GM19023 (cell line): ENCODE data around the gene PRKAG2.

Source experiments
- ATAC-seq: cut with Tn5 transposase; IDR thresholded peaks from one replicate; pipeline ENCODE4 v1.9.1; 2021; ENCODE audit warnings: mild to moderate bottlenecking, moderate library complexity; ENCODE audit not compliant: unreplicated experiment

The PRKAG2 gene

DNA sequence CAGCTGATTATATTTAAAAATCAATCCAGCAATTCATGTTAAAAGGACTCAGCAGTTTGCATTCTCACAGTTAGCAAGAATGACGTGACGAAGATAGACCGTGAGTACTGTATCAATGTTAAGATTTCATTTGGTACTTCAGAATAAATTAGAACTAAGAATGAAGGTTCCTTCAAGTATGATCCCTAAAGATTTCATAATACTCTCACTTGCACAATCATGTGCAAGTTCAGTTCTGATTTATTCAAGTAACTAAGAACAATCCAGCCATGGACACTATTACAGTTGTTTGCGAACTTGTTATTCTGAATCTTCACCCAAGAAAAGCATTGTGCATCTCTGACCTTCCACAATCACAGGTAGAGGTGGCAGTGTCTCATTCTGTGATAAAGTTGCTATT is 365.0 kb downstream of the PRKAG2 start:
- no peak for ATAC-seq

GRCh38 chr7:151511270-151511669 is 365.6 kb downstream of the PRKAG2 start:
- no peak for ATAC-seq

- no peak for ATAC-seq
These were observed 367.1 kb downstream of the PRKAG2 start for GRCh38 chr7:151509670-151510333.

DNA sequence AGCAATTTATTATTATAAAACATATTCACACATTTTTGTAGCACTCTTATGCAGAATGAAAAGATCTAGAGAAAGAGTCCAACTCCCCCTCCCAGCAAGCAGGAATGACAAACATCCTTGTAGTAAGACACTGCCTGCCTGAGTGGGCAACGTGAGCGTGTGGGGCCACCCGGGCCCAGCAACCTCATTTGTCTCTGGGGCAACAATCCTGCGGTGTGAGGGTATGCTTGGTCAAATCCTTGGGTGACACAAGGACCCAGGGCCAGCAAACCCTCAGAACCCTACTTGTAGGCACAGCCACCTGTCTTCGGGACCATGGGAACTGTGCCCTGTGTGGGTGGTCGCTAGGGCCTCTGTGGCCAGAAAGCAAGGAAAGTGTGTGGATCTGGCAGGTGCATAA is 367.9 kb downstream of the PRKAG2 start:
- no peak for ATAC-seq

DNA sequence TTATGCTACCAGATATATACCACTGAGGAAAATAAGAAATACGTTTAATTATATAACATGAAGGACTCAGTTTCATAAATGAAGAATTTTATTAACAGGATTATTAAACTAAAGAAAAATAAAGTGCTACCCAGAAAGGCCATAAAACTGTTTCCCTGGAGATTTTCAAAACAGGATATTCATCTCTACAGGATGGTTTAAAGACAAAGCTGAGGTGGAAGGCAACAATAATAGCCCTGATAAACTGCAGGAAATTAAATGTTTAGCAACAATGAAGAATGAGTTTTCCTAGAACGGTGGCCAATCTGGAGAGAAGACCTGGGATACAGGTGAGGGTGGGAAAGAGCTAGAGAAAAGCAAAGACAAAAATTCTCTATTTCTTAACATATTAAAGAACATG is 369.1 kb downstream of the PRKAG2 start:
- ATAC-seq, result no peak

DNA sequence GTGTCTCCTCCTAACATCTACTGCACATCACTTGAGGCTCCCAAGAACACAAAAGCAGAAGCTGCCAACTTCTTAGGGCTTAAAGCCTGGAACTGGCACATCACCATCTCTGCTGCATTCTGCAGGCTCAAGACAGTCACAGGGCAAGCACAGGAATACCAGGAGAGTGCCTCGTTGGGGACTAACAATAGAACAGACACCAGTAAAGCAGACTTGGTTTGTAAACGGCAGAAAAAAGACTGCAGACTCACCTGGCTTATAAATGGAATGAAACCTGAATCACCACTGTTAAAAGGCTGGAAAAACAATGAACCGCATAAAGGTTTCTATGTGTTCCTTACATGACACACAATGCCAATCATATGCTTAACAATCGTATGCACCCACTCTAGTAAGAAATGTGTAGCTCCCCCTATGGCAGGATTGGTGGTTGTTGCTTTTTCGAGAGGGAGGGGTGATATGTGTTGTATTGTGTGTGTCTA is 370.0 kb downstream of the PRKAG2 start:
- no peak for ATAC-seq
